ENCODE measurements around the gene ZFP64. TPM values are rescaled to one million over a fixed set of nuclear protein-coding genes. Genes with fewer than 3 reads are reported as not detected.
"Not testable (repeated sequence)": the region's sequence is repeated elsewhere in the genome, so short reads cannot be mapped to it uniquely, and the experiment has no call there.

Gene ZFP64
- polyA plus RNA-seq (ENCODE audit: insufficient read length), result 22.0 TPM
- long read RNA-seq, donor 1, partial matches to known transcripts, result 16 of 21 reads
- long read RNA-seq, donor 1, other reads (novel, unspliced or antisense), result 0 of 21 reads
- long read RNA-seq, donor 2, partial matches to known transcripts, result 0 of 5 reads
- long read RNA-seq, donor 2, other reads (novel, unspliced or antisense), result 0 of 5 reads
- long read RNA-seq, donor 3, partial matches to known transcripts, result 0 of 1 reads
- long read RNA-seq, donor 3, other reads (novel, unspliced or antisense), result 0 of 1 reads
- long read RNA-seq, donor 4, result 0 reads
- long read RNA-seq, donor 5, partial matches to known transcripts, result 0 of 5 reads
- long read RNA-seq, donor 5, other reads (novel, unspliced or antisense), result 0 of 5 reads
- long read RNA-seq, donor 6, partial matches to known transcripts, result 0 of 2 reads
- long read RNA-seq, donor 6, other reads (novel, unspliced or antisense), result 0 of 2 reads
- long read RNA-seq, donor 7, partial matches to known transcripts, result 0 of 4 reads
- long read RNA-seq, donor 7, other reads (novel, unspliced or antisense), result 0 of 4 reads
- long read RNA-seq, donor 8, partial matches to known transcripts, result 0 of 2 reads
- long read RNA-seq, donor 8, other reads (novel, unspliced or antisense), result 0 of 2 reads

- peak; percentile 79 for DNase-seq
These were observed at the start of gene ZFP64 for GRCh38 chr20:52191132-52191915. TSS of gene ZFP64 (minus strand) at chr20:52191779. CDS start at chr20:52191636, 143 bp downstream.

- no peak for DNase-seq
These were observed 49.2 kb upstream of the ZFP64 start for GRCh38 chr20:52240802-52241201.

GRCh38 chr20:52239102-52239501 is 47.5 kb upstream of the ZFP64 start:
- no peak for DNase-seq

- DNase-seq, result no peak
These were observed 44.7 kb upstream of the ZFP64 start for GRCh38 chr20:52236292-52236691.

- DNase-seq, result no peak
These were observed 43.5 kb upstream of the ZFP64 start for GRCh38 chr20:52235129-52235528.

GRCh38 chr20:52234302-52235045 is 42.9 kb upstream of the ZFP64 start:
- DNase-seq, result no peak

- DNase-seq, result no peak
These were observed 39.7 kb upstream of the ZFP64 start for GRCh38 chr20:52231230-52231746.

- no peak for DNase-seq
These were observed 38.8 kb upstream of the ZFP64 start for GRCh38 chr20:52230409-52230808.

- DNase-seq, result not testable (repeated sequence)
These were observed 37.8 kb upstream of the ZFP64 start for GRCh38 chr20:52229346-52229745.

- no peak for DNase-seq
These were observed 34.8 kb upstream of the ZFP64 start for GRCh38 chr20:52226370-52226769.

- DNase-seq, result no peak
These were observed 33.3 kb upstream of the ZFP64 start for GRCh38 chr20:52224920-52225319.

- not testable (repeated sequence) for DNase-seq
These were observed 29.8 kb upstream of the ZFP64 start for GRCh38 chr20:52221362-52221761.

GRCh38 chr20:52220891-52221290 is 29.3 kb upstream of the ZFP64 start:
- not testable (repeated sequence) for DNase-seq

- DNase-seq, result no peak
These were observed 27.9 kb upstream of the ZFP64 start for GRCh38 chr20:52219441-52219840.

- DNase-seq, result no peak
These were observed 26.3 kb upstream of the ZFP64 start for GRCh38 chr20:52217689-52218395.

GRCh38 chr20:52213995-52214394 is 22.4 kb upstream of the ZFP64 start:
- DNase-seq, result no peak

GRCh38 chr20:52212943-52213342 is 21.4 kb upstream of the ZFP64 start:
- DNase-seq, result no peak

GRCh38 chr20:52210037-52210990 is 18.7 kb upstream of the ZFP64 start:
- no peak for DNase-seq

- no peak for DNase-seq
These were observed 17.6 kb upstream of the ZFP64 start for GRCh38 chr20:52209154-52209571.
